Measurements from ENCODE around the gene ABHD17A.

ABHD17A gene

GRCh38 chr19:1863638-1864479, 21.4 kb downstream of the ABHD17A start:
- peak; percentile 53 for DNase-seq (ENCODE audit: low read depth)

GRCh38 chr19:1863328-1863637, 22.0 kb downstream of the ABHD17A start, which contains the start of gene KLF16:
TSS of gene KLF16 (minus strand) at chr19:1863579. CDS start at chr19:1863497, 82 bp downstream.
- DNase-seq (ENCODE audit: low read depth) = no peak

- no peak for DNase-seq (ENCODE audit: low read depth)
Measured at GRCh38 chr19:1862424-1863327, 22.6 kb downstream of the ABHD17A start.

GRCh38 chr19:1862068-1862423, 23.2 kb downstream of the ABHD17A start:
- no peak for DNase-seq (ENCODE audit: low read depth)

GRCh38 chr19:1861599-1862031, 23.7 kb downstream of the ABHD17A start:
- no peak for DNase-seq (ENCODE audit: low read depth)

- DNase-seq (ENCODE audit: low read depth) = no peak
Measured at GRCh38 chr19:1860821-1861598, 24.3 kb downstream of the ABHD17A start.

- DNase-seq (ENCODE audit: low read depth) = no peak
Measured at GRCh38 chr19:1860042-1860775, 25.1 kb downstream of the ABHD17A start.

- no peak for DNase-seq (ENCODE audit: low read depth)
Measured at GRCh38 chr19:1859331-1859781, 25.9 kb downstream of the ABHD17A start.

- DNase-seq (ENCODE audit: low read depth) = no peak
Measured at GRCh38 chr19:1858412-1859081, 26.7 kb downstream of the ABHD17A start.

- DNase-seq (ENCODE audit: low read depth) = no peak
Measured at GRCh38 chr19:1857648-1858326, 27.5 kb downstream of the ABHD17A start.

GRCh38 chr19:1856698-1857603, 28.3 kb downstream of the ABHD17A start:
- no peak for DNase-seq (ENCODE audit: low read depth)

GRCh38 chr19:1856345-1856697, 29.0 kb downstream of the ABHD17A start:
- no peak for DNase-seq (ENCODE audit: low read depth)

GRCh38 chr19:1855828-1856255, 29.5 kb downstream of the ABHD17A start:
- no peak for DNase-seq (ENCODE audit: low read depth)

GRCh38 chr19:1855040-1855827, 30.1 kb downstream of the ABHD17A start:
- no peak for DNase-seq (ENCODE audit: low read depth)

- DNase-seq (ENCODE audit: low read depth) = no peak
Measured at GRCh38 chr19:1854542-1855039, 30.7 kb downstream of the ABHD17A start.

- DNase-seq (ENCODE audit: low read depth) = no peak
Measured at GRCh38 chr19:1854039-1854541, 31.2 kb downstream of the ABHD17A start.

- no peak for DNase-seq (ENCODE audit: low read depth)
Measured at GRCh38 chr19:1853295-1854038, 31.8 kb downstream of the ABHD17A start.

Data from HS-5 (cell line).